Measurements from ENCODE around the gene TMC8. TPM values are rescaled to one million over a fixed set of nuclear protein-coding genes. Genes with fewer than 3 reads are reported as not detected.
"Not testable (repeated sequence)": the region's sequence is repeated elsewhere in the genome, so short reads cannot be mapped to it uniquely, and the experiment has no call there.

TMC8 gene
- total RNA-seq, 1 donor from 2014 or later = 18.2 TPM

- DNase-seq (ENCODE audit: low spot score) = no peak
Observed at GRCh38 chr17:78154903-78155811, 24.6 kb downstream of the TMC8 start.

- no peak for DNase-seq (ENCODE audit: low spot score)
Observed at GRCh38 chr17:78159575-78160158, 29.1 kb downstream of the TMC8 start.

- DNase-seq (ENCODE audit: low spot score) = no peak
Observed at GRCh38 chr17:78163881-78164747, 33.5 kb downstream of the TMC8 start.

- DNase-seq (ENCODE audit: low spot score) = no peak
Observed at GRCh38 chr17:78164748-78165607, 34.4 kb downstream of the TMC8 start.

GRCh38 chr17:78166416-78166815 lies 35.8 kb downstream of the TMC8 start:
- DNase-seq (ENCODE audit: low spot score) = no peak

- DNase-seq (ENCODE audit: low spot score) = peak; percentile 81
Observed at GRCh38 chr17:78168242-78168902, 37.8 kb downstream of the TMC8 start, which contains the start of gene SYNGR2. Gene SYNGR2 (plus strand): TSS chr17:78168581. CDS start chr17:78168617, 36 bp downstream.

GRCh38 chr17:78168903-78169793 lies 38.6 kb downstream of the TMC8 start:
- no peak for DNase-seq (ENCODE audit: low spot score)

- no peak for DNase-seq (ENCODE audit: low spot score)
Observed at GRCh38 chr17:78170692-78171590, 40.4 kb downstream of the TMC8 start.

GRCh38 chr17:78171591-78172248 lies 41.1 kb downstream of the TMC8 start:
- DNase-seq (ENCODE audit: low spot score) = not testable (repeated sequence)

GRCh38 chr17:78172249-78173051 lies 41.9 kb downstream of the TMC8 start:
- DNase-seq (ENCODE audit: low spot score) = no peak

GRCh38 chr17:78173097-78173715 lies 42.6 kb downstream of the TMC8 start:
- DNase-seq (ENCODE audit: low spot score) = no peak

- peak; percentile 88 for DNase-seq (ENCODE audit: low spot score)
Observed at GRCh38 chr17:78174346-78174869, 43.8 kb downstream of the TMC8 start.

GRCh38 chr17:78174870-78175642 lies 44.5 kb downstream of the TMC8 start:
- DNase-seq (ENCODE audit: low spot score) = no peak

GRCh38 chr17:78175643-78175981 lies 45.0 kb downstream of the TMC8 start:
- no peak for DNase-seq (ENCODE audit: low spot score)

GRCh38 chr17:78176548-78177025 lies 46.0 kb downstream of the TMC8 start:
- DNase-seq (ENCODE audit: low spot score) = peak; percentile 79

All from ureter (tissue), 1 donor.